ENCODE measurements around the gene EXOSC6.
"Not testable (repeated sequence)": the region's sequence is repeated elsewhere in the genome, so short reads cannot be mapped to it uniquely, and the experiment has no call there.

DNA sequence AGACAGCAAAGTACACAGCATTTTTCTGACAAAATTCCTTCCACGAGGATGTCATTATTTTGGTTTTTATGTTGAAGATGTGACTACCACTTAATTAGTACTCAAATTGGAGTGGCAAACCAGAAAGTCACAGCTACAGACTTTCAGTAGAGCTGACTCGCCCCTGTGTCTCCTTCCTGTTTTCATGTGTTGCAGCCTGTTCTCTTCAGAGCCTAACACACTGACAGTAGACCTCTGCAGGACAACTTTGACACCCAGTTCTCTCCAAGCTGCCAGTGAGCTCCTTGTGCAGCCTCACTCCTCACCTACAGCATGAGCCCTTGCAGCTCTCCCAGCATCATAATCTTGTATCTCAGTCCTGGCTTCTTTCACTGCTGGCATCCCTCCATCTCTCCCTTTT is 29.2 kb downstream of the EXOSC6 start:
- TF ChIP-seq CHD1 (IDR thresholded peaks at IDR 0.05; ENCODE audit: low read depth, low read length): not testable (repeated sequence)
- TF ChIP-seq, protein P1, sequence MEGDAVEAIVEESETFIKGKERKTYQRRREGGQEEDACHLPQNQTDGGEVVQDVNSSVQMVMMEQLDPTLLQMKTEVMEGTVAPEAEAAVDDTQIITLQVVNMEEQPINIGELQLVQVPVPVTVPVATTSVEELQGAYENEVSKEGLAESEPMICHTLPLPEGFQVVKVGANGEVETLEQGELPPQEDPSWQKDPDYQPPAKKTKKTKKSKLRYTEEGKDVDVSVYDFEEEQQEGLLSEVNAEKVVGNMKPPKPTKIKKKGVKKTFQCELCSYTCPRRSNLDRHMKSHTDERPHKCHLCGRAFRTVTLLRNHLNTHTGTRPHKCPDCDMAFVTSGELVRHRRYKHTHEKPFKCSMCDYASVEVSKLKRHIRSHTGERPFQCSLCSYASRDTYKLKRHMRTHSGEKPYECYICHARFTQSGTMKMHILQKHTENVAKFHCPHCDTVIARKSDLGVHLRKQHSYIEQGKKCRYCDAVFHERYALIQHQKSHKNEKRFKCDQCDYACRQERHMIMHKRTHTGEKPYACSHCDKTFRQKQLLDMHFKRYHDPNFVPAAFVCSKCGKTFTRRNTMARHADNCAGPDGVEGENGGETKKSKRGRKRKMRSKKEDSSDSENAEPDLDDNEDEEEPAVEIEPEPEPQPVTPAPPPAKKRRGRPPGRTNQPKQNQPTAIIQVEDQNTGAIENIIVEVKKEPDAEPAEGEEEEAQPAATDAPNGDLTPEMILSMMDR (conservative IDR thresholded peaks at IDR 0.05; ENCODE audit: low read depth, low read length): not testable (repeated sequence)

Data from IMR-90 (cell line).